Mucosa of rectum (tissue), 2 donors: ENCODE results near the gene RPH3AL.
"Not testable (repeated sequence)": the region's sequence is repeated elsewhere in the genome, so short reads cannot be mapped to it uniquely, and the experiment has no call there.

Experiments
- H3K27ac ChIP-seq, 2 donors: one replicate each; pipeline ENCODE4 v1.7.0; 2013; ENCODE audit warnings: inconsistent platforms in 2 of 2, low read depth in 2 of 2, low read length in 2 of 2
- H3K27me3 ChIP-seq, 2 donors: one replicate each; pipeline ENCODE4 v1.7.0; 2013; ENCODE audit warnings: low read length in 2 of 2; ENCODE audit not compliant: control insufficient read depth in 2 of 2, insufficient read depth in 2 of 2
- H3K36me3 ChIP-seq, 2 donors: one replicate each; pipeline ENCODE4 v1.7.0; 2013; ENCODE audit warnings: low read length in 2 of 2; ENCODE audit not compliant: control insufficient read depth in 2 of 2, insufficient read depth in 2 of 2
- H3K4me1 ChIP-seq, 2 donors: one replicate each; pipeline ENCODE4 v1.7.0; 2013; ENCODE audit warnings: low read length in 2 of 2, mild to moderate bottlenecking in 1 of 2; ENCODE audit not compliant: control insufficient read depth in 2 of 2, insufficient read depth in 2 of 2
- H3K4me3 ChIP-seq, 2 donors: one replicate each; pipeline ENCODE4 v1.7.0; 2013; ENCODE audit warnings: low read length in 2 of 2
- H3K9ac ChIP-seq, 2 donors: one replicate each; pipeline ENCODE4 v1.7.0; 2013; ENCODE audit warnings: low read length in 2 of 2, low read depth in 1 of 2, mild to moderate bottlenecking in 1 of 2
- H3K9me3 ChIP-seq, 2 donors: one replicate each; pipeline ENCODE4 v1.7.0; 2013; ENCODE audit warnings: low read length in 2 of 2; ENCODE audit not compliant: control insufficient read depth in 2 of 2
- donor health status: healthy.
- donor health status: Normal muscosa, but diverticular disease.

Gene RPH3AL

GRCh38 chr17:170130-170670 is 182.4 kb downstream of the RPH3AL start:
- H3K27ac ChIP-seq, result no peak overlapping the region
- no peaks in the 10 kb centered on the region for H3K9me3 ChIP-seq
- no peaks in the 10 kb centered on the region for H3K4me1 ChIP-seq
- H3K36me3 ChIP-seq, result no peaks in the 10 kb centered on the region
- no peak overlapping the region for H3K9ac ChIP-seq
- H3K4me3 ChIP-seq, result no peak overlapping the region
- H3K27me3 ChIP-seq, result no peaks in the 10 kb centered on the region

GRCh38 chr17:168614-169013 is 184.0 kb downstream of the RPH3AL start:
- H3K9ac ChIP-seq, H3K4me1 ChIP-seq, H3K9me3 ChIP-seq, H3K36me3 ChIP-seq, H3K4me3 ChIP-seq, H3K27me3 ChIP-seq, H3K27ac ChIP-seq: not testable (repeated sequence)

GRCh38 chr17:165939-166338 is 186.7 kb downstream of the RPH3AL start:
- no peaks in the 10 kb centered on the region for H3K4me1 ChIP-seq
- no peaks in the 10 kb centered on the region for H3K27me3 ChIP-seq
- no peak overlapping the region for H3K27ac ChIP-seq
- H3K36me3 ChIP-seq, result no peaks in the 10 kb centered on the region
- no peak overlapping the region for H3K9ac ChIP-seq
- no peak overlapping the region for H3K4me3 ChIP-seq
- no peaks in the 10 kb centered on the region for H3K9me3 ChIP-seq

GRCh38 chr17:164303-165235 is 188.0 kb downstream of the RPH3AL start:
- Histone ChIP-seq H3K4me3 (no peak overlapping the region), H3K27ac (no peak overlapping the region), H3K9me3 (no peaks in the 10 kb centered on the region), H3K4me1 (no peaks in the 10 kb centered on the region), H3K27me3 (no peaks in the 10 kb centered on the region), H3K36me3 (no peaks in the 10 kb centered on the region), H3K9ac (no peak overlapping the region)

GRCh38 chr17:163514-164098 is 189.0 kb downstream of the RPH3AL start:
- no peaks in the 10 kb centered on the region for H3K9me3 ChIP-seq
- no peak overlapping the region for H3K27ac ChIP-seq
- H3K4me3 ChIP-seq, result no peak overlapping the region
- H3K36me3 ChIP-seq, result no peaks in the 10 kb centered on the region
- no peaks in the 10 kb centered on the region for H3K4me1 ChIP-seq
- H3K9ac ChIP-seq, result no peak overlapping the region
- no peaks in the 10 kb centered on the region for H3K27me3 ChIP-seq

GRCh38 chr17:162689-163088 is 189.9 kb downstream of the RPH3AL start:
- Histone ChIP-seq H3K4me1 (no peaks in the 10 kb centered on the region), H3K27me3 (no peaks in the 10 kb centered on the region), H3K4me3 (no peak overlapping the region), H3K9ac (no peak overlapping the region), H3K9me3 (no peaks in the 10 kb centered on the region), H3K27ac (no peak overlapping the region), H3K36me3 (no peaks in the 10 kb centered on the region)
